CD8-positive, alpha-beta memory T cell (primary cell): ENCODE data around the gene LTO1. TPM values are rescaled to one million over a fixed set of nuclear protein-coding genes. Genes with fewer than 3 reads are reported as not detected.
A peak's percentile ranks its signal among the peaks of the same experiment; 100 is the strongest.

Experiments used
- CTCF ChIA-PET: fragments of 350-600 bp; sonication (Branson Sonifier 250); formaldehyde crosslinking; loops from one replicate; lab custom pipeline; 2021; ENCODE audit warnings: antibody characterized with exemption; lab: Charles Lee
- POLR2A ChIA-PET: fragments of 350-600 bp; sonication (Branson Sonifier 250); formaldehyde crosslinking; loops from one replicate; lab custom pipeline; 2021; ENCODE audit warnings: antibody characterized with exemption; lab: Charles Lee
- DNase-seq, 5 donors: peaks; one replicate each; pipeline versions ENCODE4 v3.0.0 to v3.0.0-alpha.2; 2020 to 2022; ENCODE audit warnings: mixed read lengths in 1 of 5
- H3K27ac ChIP-seq: one replicate; pipeline ENCODE4 v1.7.0; 2013; ENCODE audit warnings: low read depth, mild to moderate bottlenecking, low read length, moderate library complexity
- H3K27me3 ChIP-seq: 2 replicates; pipeline ENCODE4 v1.7.0; 2013; ENCODE audit warnings: low read length, mild to moderate bottlenecking; ENCODE audit not compliant: insufficient read depth, poor library complexity, severe bottlenecking
- H3K36me3 ChIP-seq: 2 replicates; pipeline ENCODE4 v1.7.0; 2013; ENCODE audit warnings: mild to moderate bottlenecking, low read length, moderate library complexity; ENCODE audit not compliant: insufficient read depth
- H3K4me1 ChIP-seq: 2 replicates; pipeline ENCODE4 v1.7.0; 2013; ENCODE audit warnings: mild to moderate bottlenecking, low read length, moderate library complexity; ENCODE audit not compliant: insufficient read depth
- H3K4me3 ChIP-seq: 2 replicates; pipeline ENCODE4 v1.7.0; 2013; ENCODE audit warnings: mild to moderate bottlenecking, low read length
- H3K9me3 ChIP-seq: 2 replicates; pipeline ENCODE4 v1.7.0; 2013; ENCODE audit warnings: mild to moderate bottlenecking, low read length
- H3K27ac Mint-ChIP-seq, 8 donors: one replicate each; pipeline ENCODE4 v1.8.0; 2020 to 2021; ENCODE audit warnings: mixed read lengths in 8 of 8, mild to moderate bottlenecking in 6 of 8, inconsistent platforms in 3 of 8, moderate library complexity in 3 of 8
- H3K27me3 Mint-ChIP-seq, 2 donors: one replicate each; pipeline ENCODE4 v1.8.0; 2020 to 2021; ENCODE audit warnings: mixed read lengths in 2 of 2, mild to moderate bottlenecking in 1 of 2, moderate library complexity in 1 of 2
- H3K36me3 Mint-ChIP-seq, 3 donors: one replicate each; pipeline ENCODE4 v1.8.0; 2020 to 2021; ENCODE audit warnings: mixed read lengths in 3 of 3, inconsistent platforms in 1 of 3, mild to moderate bottlenecking in 1 of 3
- H3K4me1 Mint-ChIP-seq, 3 donors: one replicate each; pipeline ENCODE4 v1.8.0; 2020 to 2021; ENCODE audit warnings: mixed read lengths in 3 of 3, inconsistent platforms in 1 of 3, mild to moderate bottlenecking in 1 of 3
- H3K4me3 Mint-ChIP-seq, 7 donors: one replicate each; pipeline ENCODE4 v1.8.0; 2020 to 2021; ENCODE audit warnings: mixed read lengths in 7 of 7, mild to moderate bottlenecking in 6 of 7, moderate library complexity in 4 of 7, inconsistent platforms in 2 of 7
- H3K9me3 Mint-ChIP-seq, 5 donors: one replicate each; pipeline ENCODE4 v1.8.0; 2020 to 2022; ENCODE audit warnings: mixed read lengths in 5 of 5, mild to moderate bottlenecking in 3 of 5, moderate library complexity in 2 of 5, inconsistent platforms in 1 of 5
- polyA plus RNA-seq: library from polyadenylated mRNA; unstranded; fragments of 300-500 nt; fragmentation: Illumina TruSeq; gene quantifications from one replicate; pipeline ENCODE4 v1.2.3, GENCODE V29; 2021
- total RNA-seq, 2 experiments: library from RNA; stranded (reverse); gene quantifications; one replicate each; pipeline ENCODE4 v1.2.3, GENCODE V29; 2021

The LTO1 gene
- total and polyA plus RNA-seq, 3 experiments from 2014 or later: 15.8 to 25.0 (median 24.8) TPM

DNA sequence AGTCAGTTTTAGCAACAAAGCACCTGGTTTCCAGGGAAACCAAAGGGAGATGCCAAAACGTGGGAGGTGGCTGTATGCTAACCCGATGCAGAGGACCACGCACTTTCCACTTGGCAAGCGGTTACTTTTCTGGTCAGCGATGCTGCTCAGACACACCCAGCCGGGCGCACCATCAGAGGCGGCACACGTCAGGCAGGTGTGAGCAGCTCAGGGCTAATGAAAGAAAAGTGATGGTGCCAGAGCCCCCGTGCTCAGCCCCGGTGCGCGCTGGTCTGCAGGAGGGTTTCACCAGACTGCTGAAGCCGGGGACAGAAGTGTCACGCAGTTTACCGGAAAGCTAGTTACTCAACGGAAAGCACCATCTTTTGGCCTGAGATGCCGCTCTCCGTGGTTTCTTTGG lies 5.7 kb downstream of the LTO1 start:
- Mint-ChIP-seq H3K4me3 (no peak overlapping the region), H3K4me1 (peaks cover 25 to 42% (median 41%) of the 10 kb centered on the region in 3 donors), H3K36me3 (peaks cover 0 to 84% (median 19%) of the 10 kb centered on the region in 3 donors), H3K9me3 (no peaks in the 10 kb centered on the region), H3K27ac (peak overlapping the region in 1 of 8 donors; percentile 77), H3K27me3 (no peaks in the 10 kb centered on the region)
- POLR2A ChIA-PET: no interaction called here
- CTCF ChIA-PET: interaction anchor here (0.6 to 3.1 kb wide), 11 partner anchors 9 to 569 kb away, joined by 3 to 15 read pairs (median 3); no protein-coding TSS in a partner anchor
- no peaks in the 10 kb centered on the region for H3K27me3 ChIP-seq
- peaks cover 19% of the 10 kb centered on the region for H3K4me1 ChIP-seq
- no peak overlapping the region for H3K27ac ChIP-seq
- DNase-seq: no peak
- H3K4me3 ChIP-seq: no peak overlapping the region
- H3K36me3 ChIP-seq: peaks cover 30% of the 10 kb centered on the region
- H3K9me3 ChIP-seq: no peaks in the 10 kb centered on the region

- Histone ChIP-seq H3K27me3 (no peaks in the 10 kb centered on the region), H3K4me3 (no peak overlapping the region), H3K36me3 (peaks cover 34% of the 10 kb centered on the region), H3K9me3 (no peaks in the 10 kb centered on the region), H3K27ac (no peak overlapping the region), H3K4me1 (peaks cover 4% of the 10 kb centered on the region)
- H3K27me3 Mint-ChIP-seq: no peaks in the 10 kb centered on the region
- H3K4me3 Mint-ChIP-seq: no peak overlapping the region
- POLR2A ChIA-PET: no interaction called here
- DNase-seq: no peak
- peaks cover 15 to 26% (median 26%) of the 10 kb centered on the region in 3 donors for H3K4me1 Mint-ChIP-seq
- H3K27ac Mint-ChIP-seq: no peak overlapping the region
- peaks cover 0 to 95% (median 16%) of the 10 kb centered on the region in 3 donors for H3K36me3 Mint-ChIP-seq
- no peaks in the 10 kb centered on the region for H3K9me3 Mint-ChIP-seq
- CTCF ChIA-PET: interaction anchor here (1.5 kb wide), 1 partner anchor 9 kb away, joined by 3 read pairs; no protein-coding TSS in a partner anchor
Observed at GRCh38 chr11:69667619-69668604, 7.2 kb downstream of the LTO1 start.

GRCh38 chr11:69666752-69667536 lies 8.2 kb downstream of the LTO1 start:
- H3K36me3 Mint-ChIP-seq: peaks cover 0 to 96% (median 16%) of the 10 kb centered on the region in 3 donors
- Histone ChIP-seq H3K9me3 (no peaks in the 10 kb centered on the region), H3K27ac (no peak overlapping the region), H3K36me3 (peaks cover 34% of the 10 kb centered on the region), H3K27me3 (no peaks in the 10 kb centered on the region), H3K4me3 (no peak overlapping the region), H3K4me1 (peaks cover 4% of the 10 kb centered on the region)
- H3K9me3 Mint-ChIP-seq: no peaks in the 10 kb centered on the region
- no peaks in the 10 kb centered on the region for H3K27me3 Mint-ChIP-seq
- H3K27ac Mint-ChIP-seq: peak overlapping the region in 1 of 8 donors; percentile 79
- no peak overlapping the region for H3K4me3 Mint-ChIP-seq
- peak in 1 of 5 donors; percentile 41 for DNase-seq
- CTCF ChIA-PET: interaction anchor here (1.5 kb wide), 1 partner anchor 8 kb away, joined by 3 read pairs; no protein-coding TSS in a partner anchor
- peaks cover 10 to 19% (median 18%) of the 10 kb centered on the region in 3 donors for H3K4me1 Mint-ChIP-seq
- POLR2A ChIA-PET: no interaction called here

- H3K9me3 ChIP-seq: no peaks in the 10 kb centered on the region
- peaks cover 4% of the 10 kb centered on the region for H3K4me1 ChIP-seq
- H3K27me3 ChIP-seq: no peaks in the 10 kb centered on the region
- ChIA-PET CTCF (interaction anchor here (0.6 to 1.1 kb wide), 2 partner anchors 11 to 23 kb away, joined by 3 read pairs; no protein-coding TSS in a partner anchor), POLR2A (no interaction called here)
- H3K27ac ChIP-seq: no peak overlapping the region
- DNase-seq: peak in 1 of 5 donors; percentile 41
- peaks cover 0 to 91% (median 13%) of the 10 kb centered on the region in 3 donors for H3K36me3 Mint-ChIP-seq
- no peaks in the 10 kb centered on the region for H3K9me3 Mint-ChIP-seq
- H3K27me3 Mint-ChIP-seq: no peaks in the 10 kb centered on the region
- no peak overlapping the region for H3K4me3 ChIP-seq
- H3K4me3 Mint-ChIP-seq: no peak overlapping the region
- peaks cover 10 to 14% (median 12%) of the 10 kb centered on the region in 3 donors for H3K4me1 Mint-ChIP-seq
- no peak overlapping the region for H3K27ac Mint-ChIP-seq
- peaks cover 31% of the 10 kb centered on the region for H3K36me3 ChIP-seq
Observed at GRCh38 chr11:69666261-69666660, 8.9 kb downstream of the LTO1 start.

- ChIA-PET CTCF (interaction anchor here (1.1 kb wide), 1 partner anchor 22 kb away, joined by 3 read pairs; no protein-coding TSS in a partner anchor), POLR2A (interaction anchor here (1.5 kb wide), 1 partner anchor 9 kb away, joined by 4 read pairs; the partner anchor contains the start of gene LTO1)
- Histone ChIP-seq H3K36me3 (peaks cover 26% of the 10 kb centered on the region), H3K27me3 (no peaks in the 10 kb centered on the region), H3K27ac (no peak overlapping the region), H3K4me3 (no peak overlapping the region), H3K4me1 (peaks cover 4% of the 10 kb centered on the region), H3K9me3 (no peaks in the 10 kb centered on the region)
- Mint-ChIP-seq H3K4me1 (peaks cover 9 to 11% (median 11%) of the 10 kb centered on the region in 3 donors), H3K27ac (no peak overlapping the region), H3K9me3 (no peaks in the 10 kb centered on the region), H3K4me3 (no peak overlapping the region), H3K27me3 (no peaks in the 10 kb centered on the region), H3K36me3 (peaks cover 0 to 87% (median 13%) of the 10 kb centered on the region in 3 donors)
- peak in 1 of 5 donors; percentile 35 for DNase-seq
Observed at GRCh38 chr11:69665669-69666068, 9.5 kb downstream of the LTO1 start.

DNA sequence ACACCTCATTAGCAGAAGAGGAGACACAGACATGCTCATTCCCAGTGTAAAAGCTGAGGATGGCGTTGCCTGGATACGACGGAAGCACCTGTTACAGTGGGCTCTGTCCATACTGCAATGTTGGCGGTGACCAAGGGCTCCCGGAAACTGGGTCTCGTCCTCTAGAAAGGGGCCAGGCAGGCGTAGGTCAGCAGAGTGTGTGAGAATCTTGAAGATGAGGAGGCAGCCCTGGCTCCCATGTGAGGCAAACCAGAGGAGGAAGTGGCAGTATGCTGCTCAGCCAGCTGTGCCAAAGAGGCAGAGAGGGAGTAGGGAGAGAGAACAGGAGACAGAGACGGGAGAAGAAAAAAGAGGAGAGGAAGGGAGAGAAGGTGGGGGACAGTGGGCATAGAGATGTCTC lies 10.3 kb downstream of the LTO1 start:
- peaks cover 0 to 82% (median 10%) of the 10 kb centered on the region in 3 donors for H3K36me3 Mint-ChIP-seq

DNA sequence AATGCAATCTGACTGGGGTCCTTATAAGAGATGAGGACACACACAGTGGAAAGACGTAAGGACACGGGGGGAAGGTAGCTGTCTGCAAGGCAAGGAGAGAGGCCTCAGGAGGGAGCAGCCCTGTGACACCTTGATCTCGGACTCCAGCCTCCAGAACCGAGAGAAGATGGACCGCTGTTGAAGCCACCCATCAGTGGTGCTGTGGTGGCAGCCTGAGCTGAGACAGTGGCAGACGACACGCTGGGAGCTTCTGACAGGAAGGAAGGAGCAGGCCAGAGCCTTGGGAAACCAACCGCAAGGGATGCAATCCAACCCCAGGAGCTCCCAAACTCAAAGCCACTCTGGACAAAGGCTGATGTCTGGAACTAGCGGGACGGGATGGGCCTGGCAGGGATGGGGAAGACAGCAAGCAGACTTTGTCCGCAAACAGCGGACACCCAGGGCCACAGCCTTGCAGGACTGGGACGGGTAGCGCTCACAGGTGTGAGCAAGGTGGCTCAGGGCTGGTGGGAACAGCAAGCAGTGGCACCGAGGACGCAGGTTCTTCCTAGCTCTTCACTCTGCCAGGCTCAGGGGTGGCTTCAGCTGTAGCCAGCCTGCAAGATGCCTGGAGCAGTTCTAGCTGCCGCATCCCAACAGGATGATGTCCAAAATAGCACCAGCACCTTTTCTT lies 10.9 kb downstream of the LTO1 start:
- Mint-ChIP-seq H3K27ac (no peak overlapping the region), H3K4me1 (peaks cover 3 to 4% (median 3%) of the 10 kb centered on the region in 3 donors), H3K36me3 (peaks cover 0 to 76% (median 10%) of the 10 kb centered on the region in 3 donors), H3K27me3 (no peaks in the 10 kb centered on the region), H3K4me3 (no peak overlapping the region), H3K9me3 (no peaks in the 10 kb centered on the region)
- POLR2A ChIA-PET: interaction anchor here (1.5 kb wide), 1 partner anchor 11 kb away, joined by 4 read pairs; the partner anchor contains the start of gene LTO1
- CTCF ChIA-PET: interaction anchor here (1.1 kb wide), 1 partner anchor 10 kb away, joined by 3 read pairs; the partner anchor contains the start of gene LTO1
- Histone ChIP-seq H3K4me1 (no peaks in the 10 kb centered on the region), H3K27me3 (no peaks in the 10 kb centered on the region), H3K27ac (no peak overlapping the region), H3K4me3 (no peak overlapping the region), H3K36me3 (peaks cover 14% of the 10 kb centered on the region), H3K9me3 (no peaks in the 10 kb centered on the region)
- peak in 1 of 5 donors; percentile 42 for DNase-seq

More for the DNA sequence above, 10.3 kb downstream of the LTO1 start:
- Mint-ChIP-seq H3K27me3 (no peaks in the 10 kb centered on the region), H3K27ac (peak overlapping the region in 1 of 8 donors; percentile 17), H3K9me3 (no peaks in the 10 kb centered on the region), H3K4me1 (peaks cover 3 to 4% (median 3%) of the 10 kb centered on the region in 3 donors), H3K4me3 (no peak overlapping the region)
- DNase-seq: no peak
- H3K36me3 ChIP-seq: peaks cover 19% of the 10 kb centered on the region
- H3K27me3 ChIP-seq: no peaks in the 10 kb centered on the region
- H3K9me3 ChIP-seq: no peaks in the 10 kb centered on the region
- POLR2A ChIA-PET: interaction anchor here (1.5 kb wide), 1 partner anchor 10 kb away, joined by 4 read pairs; the partner anchor contains the start of gene LTO1
- CTCF ChIA-PET: interaction anchor here (1.1 kb wide), 1 partner anchor 10 kb away, joined by 3 read pairs; the partner anchor contains the start of gene LTO1
- no peak overlapping the region for H3K4me3 ChIP-seq
- H3K4me1 ChIP-seq: no peaks in the 10 kb centered on the region
- H3K27ac ChIP-seq: no peak overlapping the region
